Muscle of leg (tissue), 11 donors: Measurements from ENCODE around the gene NDUFA7. TPM values are rescaled to one million over a fixed set of nuclear protein-coding genes. Genes with fewer than 3 reads are reported as not detected.
"Not testable (repeated sequence)": the region's sequence is repeated elsewhere in the genome, so short reads cannot be mapped to it uniquely, and the experiment has no call there.

Experiments
- DNase-seq: peaks from one replicate; pipeline ENCODE4 v3.0.0; 2013
- H3K27ac ChIP-seq: one replicate; pipeline ENCODE4 v1.5.1; 2013; ENCODE audit warnings: mild to moderate bottlenecking, low read length, control low read depth
- H3K27me3 ChIP-seq: one replicate; pipeline ENCODE4 v1.6.1; 2013; ENCODE audit warnings: low read length; ENCODE audit not compliant: control insufficient read depth, insufficient read depth
- H3K36me3 ChIP-seq: one replicate; pipeline ENCODE4 v1.6.1; 2013; ENCODE audit warnings: low read length; ENCODE audit not compliant: control insufficient read depth, insufficient read depth
- H3K4me1 ChIP-seq: one replicate; pipeline ENCODE4 v1.6.1; 2013; ENCODE audit warnings: low read length; ENCODE audit not compliant: control insufficient read depth, insufficient read depth
- H3K4me3 ChIP-seq: one replicate; pipeline ENCODE4 v1.5.1; 2013; ENCODE audit warnings: low read length, control low read depth
- H3K9me3 ChIP-seq: replicated peaks from 2 replicates; pipeline ENCODE4 v1.6.1; 2013; ENCODE audit warnings: low read depth, low read length; ENCODE audit not compliant: control insufficient read depth
- WGBS: methylation state at CpG from one replicate; pipeline ENCODE4 v1.1.5; 2013; ENCODE audit warnings: missing lambda C conversion rate; ENCODE audit not compliant: insufficient coverage; 5-methylcytosine and 5-hydroxymethylcytosine counted together
- polyA plus RNA-seq, 8 donors: library from polyadenylated mRNA; unstranded; fragments of 120-200 nt; gene quantifications; one replicate each; pipeline versions ENCODE4 v1.2.1 to v1.2.3, GENCODE V29; 2013; ENCODE audit warnings: inconsistent platforms in 1 of 8, low replicate concordance in 1 of 8; ENCODE audit not compliant: insufficient read length in 8 of 8, insufficient read depth in 1 of 8
- total RNA-seq: library from RNA; stranded (reverse); fragments of 120-200 nt; gene quantifications from one replicate; pipeline ENCODE4 v1.2.4, GENCODE V29; 2013

Gene NDUFA7
- total and polyA plus RNA-seq, 9 donors, result 17.2 to 54.7 (median 38.1) TPM

GRCh38 chr19:8307965-8308866 is 13.0 kb downstream of the NDUFA7 start, which contains the start of gene CD320:
CD320 (minus strand) TSS chr19:8308358; CDS start chr19:8308290, 68 bp downstream.
- Histone ChIP-seq H3K4me1 (peaks cover 38% of the 10 kb centered on the region), H3K4me3 (peak within 1 kb of the TSS; percentile 51), H3K27me3 (peaks cover 3% of the 10 kb centered on the region), H3K9me3 (no peaks in the 10 kb centered on the region), H3K27ac (no peak within 1 kb of the TSS), H3K36me3 (peaks cover 40% of the 10 kb centered on the region)
- peak; percentile 96 for DNase-seq
- WGBS, result under 1% methylated on average over 52 of the region's 63 CpGs

- Histone ChIP-seq H3K36me3 (peaks cover 34% of the 10 kb centered on the region), H3K9me3 (no peaks in the 10 kb centered on the region), H3K27ac (no peak overlapping the region), H3K4me3 (peak overlapping the region; percentile 51), H3K27me3 (peaks cover 3% of the 10 kb centered on the region), H3K4me1 (peaks cover 38% of the 10 kb centered on the region)
- no peak for DNase-seq
- 5% methylated on average over 17 of the region's 24 CpGs for WGBS
Measured at GRCh38 chr19:8307400-8307964, 13.7 kb downstream of the NDUFA7 start.

DNA sequence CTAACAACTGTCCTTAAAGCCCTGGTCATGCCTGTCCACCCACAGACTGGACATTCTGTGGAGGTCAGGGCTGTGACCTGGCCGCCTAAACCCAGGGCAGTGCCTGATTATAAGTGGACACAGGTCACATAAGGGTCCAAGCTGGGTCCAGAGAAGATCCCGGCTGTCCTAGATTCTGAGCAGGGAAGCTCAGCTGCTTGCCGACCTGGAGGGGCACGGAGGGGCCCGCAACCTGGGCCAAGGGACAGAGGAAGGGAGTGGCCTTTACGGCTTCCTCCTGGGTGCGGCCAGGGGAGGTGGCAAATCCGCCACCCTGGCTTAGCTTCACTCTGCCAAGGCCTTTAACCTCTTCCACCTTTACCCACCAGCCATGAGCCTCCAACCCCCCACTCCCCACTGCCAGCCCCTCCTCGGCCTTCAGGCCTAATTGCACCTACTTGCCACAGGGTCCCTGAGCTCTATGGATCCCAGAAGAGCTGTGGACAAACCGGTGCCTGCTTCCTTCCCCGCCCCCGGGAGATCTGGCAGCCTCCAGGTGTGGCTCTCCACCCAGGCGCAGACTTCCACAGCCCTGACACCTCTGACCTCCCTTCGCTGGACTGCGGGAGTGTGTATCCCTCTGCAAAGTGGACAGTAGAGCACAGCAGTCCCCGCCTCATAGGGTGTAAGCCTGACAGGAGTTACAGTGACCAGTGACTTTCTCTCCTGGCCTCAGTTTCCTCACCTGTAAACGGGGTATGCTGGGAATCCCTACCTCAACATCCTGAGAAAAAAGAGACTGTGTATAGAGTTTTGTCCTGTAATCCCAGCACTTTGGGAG is 14.7 kb downstream of the NDUFA7 start:
- Histone ChIP-seq H3K4me3 (no peak overlapping the region), H3K4me1 (peaks cover 29% of the 10 kb centered on the region), H3K9me3 (no peaks in the 10 kb centered on the region), H3K27me3 (peaks cover 3% of the 10 kb centered on the region), H3K27ac (no peak overlapping the region), H3K36me3 (peaks cover 28% of the 10 kb centered on the region)
- DNase-seq, result no peak
- WGBS, result 74% methylated on average over 8 of the region's 17 CpGs

GRCh38 chr19:8305798-8306197 is 15.4 kb downstream of the NDUFA7 start:
- 57% methylated on average over 2 of the region's 4 CpGs for WGBS
- H3K27ac ChIP-seq, result no peak overlapping the region
- H3K27me3 ChIP-seq, result peaks cover 3% of the 10 kb centered on the region
- no peaks in the 10 kb centered on the region for H3K9me3 ChIP-seq
- DNase-seq, result no peak
- H3K4me3 ChIP-seq, result no peak overlapping the region
- H3K36me3 ChIP-seq, result peaks cover 22% of the 10 kb centered on the region
- H3K4me1 ChIP-seq, result peaks cover 27% of the 10 kb centered on the region

DNA sequence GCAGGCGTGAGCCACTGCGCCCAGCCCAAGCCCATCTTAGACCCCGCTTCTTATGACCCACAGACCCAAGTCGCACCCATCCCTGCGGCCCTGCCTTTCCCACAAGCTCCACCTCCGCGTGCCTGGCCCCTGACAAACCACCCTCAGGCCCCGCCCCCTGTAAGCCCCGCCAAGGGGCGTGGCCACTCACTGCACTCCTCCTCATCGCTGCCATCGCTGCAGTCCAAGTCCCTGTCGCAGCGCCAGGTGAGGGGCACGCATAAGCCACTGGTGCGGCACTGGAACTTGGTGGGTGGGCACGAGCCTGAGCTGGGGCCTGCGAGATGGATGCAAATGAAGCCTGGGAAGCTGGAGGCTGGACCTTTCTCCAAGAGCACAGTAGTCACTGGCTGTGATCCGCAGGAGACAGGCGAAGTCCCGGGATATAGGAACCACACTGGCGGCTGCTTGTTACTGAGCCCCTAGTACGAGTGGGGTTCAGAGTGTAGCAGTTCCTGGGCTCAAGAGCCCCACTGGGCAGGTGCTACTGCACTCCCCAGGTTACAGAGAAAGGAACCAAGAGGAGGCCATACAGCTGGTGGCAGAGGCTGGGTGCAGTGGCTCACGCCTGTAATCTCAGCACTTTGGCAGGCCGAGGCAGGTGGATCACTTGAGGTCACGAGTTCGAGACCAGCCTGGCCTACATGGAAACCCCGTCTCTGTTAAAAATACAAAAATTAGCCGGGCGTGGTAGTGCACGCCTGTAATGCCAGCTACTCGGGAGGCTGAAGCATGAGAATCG is 16.1 kb downstream of the NDUFA7 start:
- H3K9me3 ChIP-seq, result no peaks in the 10 kb centered on the region
- H3K4me1 ChIP-seq, result peaks cover 27% of the 10 kb centered on the region
- peaks cover 14% of the 10 kb centered on the region for H3K36me3 ChIP-seq
- 76% methylated on average over 33 of the region's 33 CpGs for WGBS
- no peak overlapping the region for H3K27ac ChIP-seq
- H3K27me3 ChIP-seq, result peaks cover 3% of the 10 kb centered on the region
- H3K4me3 ChIP-seq, result no peak overlapping the region
- DNase-seq, result no peak

DNA sequence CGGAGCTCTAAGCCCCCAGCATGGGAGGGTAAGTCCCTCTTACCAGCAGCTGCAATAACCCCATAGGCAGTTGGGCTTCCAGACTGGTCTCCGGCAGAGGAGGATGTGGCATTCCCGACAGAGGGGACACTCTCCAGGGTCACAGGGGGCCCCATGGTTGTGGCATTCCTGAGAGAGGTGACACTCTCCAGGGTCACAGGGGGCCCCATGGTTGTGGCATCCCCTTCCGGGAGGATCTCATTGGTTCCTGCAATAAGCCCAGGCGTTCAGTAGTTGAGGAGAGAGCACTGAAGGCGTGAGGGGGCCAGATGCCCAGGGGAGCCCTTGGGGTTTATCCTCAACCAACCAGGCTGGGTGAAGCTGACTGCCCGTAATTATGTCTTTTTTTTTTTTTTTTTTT is 18.4 kb downstream of the NDUFA7 start:
- DNase-seq, result no peak
- WGBS, result 63% methylated on average over 2 of the region's 7 CpGs
- Histone ChIP-seq H3K4me1 (peaks cover 15% of the 10 kb centered on the region), H3K9me3 (no peaks in the 10 kb centered on the region), H3K27me3 (peaks cover 1% of the 10 kb centered on the region), H3K36me3 (peaks cover 8% of the 10 kb centered on the region), H3K4me3 (no peak overlapping the region), H3K27ac (no peak overlapping the region)

DNA sequence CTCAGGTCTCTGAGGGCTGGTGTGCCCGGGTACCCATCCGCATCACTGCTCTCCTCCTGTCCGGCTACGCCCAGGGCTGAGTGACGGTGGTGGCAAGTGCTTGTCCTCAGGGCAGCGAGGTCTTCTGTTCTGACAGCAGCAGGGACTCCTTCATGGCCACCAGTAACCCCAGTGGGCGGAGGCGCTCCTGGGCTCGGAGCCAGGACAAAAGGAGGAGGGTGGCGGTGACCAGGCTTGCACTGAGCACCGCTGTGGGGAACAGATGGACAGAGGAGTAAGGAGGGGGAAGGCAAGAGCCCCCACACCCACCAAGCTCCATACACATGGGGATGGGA is 18.9 kb downstream of the NDUFA7 start:
- peaks cover 11% of the 10 kb centered on the region for H3K4me1 ChIP-seq
- H3K4me3 ChIP-seq, result no peak overlapping the region
- H3K9me3 ChIP-seq, result no peaks in the 10 kb centered on the region
- 80% methylated on average over 5 of the region's 11 CpGs for WGBS
- no peak for DNase-seq
- H3K27ac ChIP-seq, result no peak overlapping the region
- H3K27me3 ChIP-seq, result no peaks in the 10 kb centered on the region
- peaks cover 8% of the 10 kb centered on the region for H3K36me3 ChIP-seq

DNA sequence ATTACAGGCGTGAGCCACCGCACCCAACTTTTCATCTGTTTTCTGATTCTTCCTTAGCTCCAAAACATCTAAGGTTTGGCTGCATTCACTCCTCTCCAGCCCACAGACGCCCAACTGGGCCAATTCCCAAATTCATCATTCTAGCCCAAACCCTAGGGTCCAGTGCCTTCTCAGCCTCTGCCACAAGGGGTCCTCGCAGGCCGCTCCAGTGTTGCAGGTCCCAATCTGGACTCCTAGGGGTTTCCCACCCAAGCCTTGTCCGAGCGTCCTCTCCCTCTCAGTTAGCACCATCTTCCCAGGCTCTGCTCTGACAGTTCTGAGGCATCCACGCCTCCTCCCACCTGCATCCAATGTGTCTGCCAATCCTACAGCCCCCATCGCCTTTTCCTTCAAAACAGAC is 29.8 kb downstream of the NDUFA7 start:
- not testable (repeated sequence) for H3K4me3 ChIP-seq, H3K27ac ChIP-seq, H3K27me3 ChIP-seq, H3K36me3 ChIP-seq, H3K4me1 ChIP-seq, DNase-seq, H3K9me3 ChIP-seq
- no CpG with 5 or more reads among the region's 9 CpGs for WGBS

- not testable (repeated sequence) for DNase-seq, H3K27me3 ChIP-seq, H3K27ac ChIP-seq, H3K9me3 ChIP-seq, H3K4me1 ChIP-seq, H3K4me3 ChIP-seq, H3K36me3 ChIP-seq
- no CpG with 5 or more reads among the region's 9 CpGs for WGBS
Measured at GRCh38 chr19:8276508-8276907, 44.7 kb downstream of the NDUFA7 start.
